Fibroblast of lung (primary cell): ENCODE data around the gene CTBP2.

Experiments
- EZH2 ChIP-seq: IDR thresholded peaks from 2 replicates; pipeline ENCODE4 v1.5.1; 2012; ENCODE audit warnings: low read length, control low read depth, mild to moderate bottlenecking; ENCODE audit errors: missing control alignments
- TF ChIP-seq, protein P1 (sequence below), 2 donors: IDR thresholded peaks in 1 of 2; conservative IDR thresholded peaks in 1 of 2; 1 replicate in 1 of 2; 2 replicates in 1 of 2; pipeline ENCODE4 v1.5.1; 2011 to 2012; ENCODE audit warnings: low read length in 2 of 2, control low read depth in 1 of 2, inconsistent platforms in 1 of 2, low read depth in 1 of 2, mild to moderate bottlenecking in 1 of 2

DNA sequence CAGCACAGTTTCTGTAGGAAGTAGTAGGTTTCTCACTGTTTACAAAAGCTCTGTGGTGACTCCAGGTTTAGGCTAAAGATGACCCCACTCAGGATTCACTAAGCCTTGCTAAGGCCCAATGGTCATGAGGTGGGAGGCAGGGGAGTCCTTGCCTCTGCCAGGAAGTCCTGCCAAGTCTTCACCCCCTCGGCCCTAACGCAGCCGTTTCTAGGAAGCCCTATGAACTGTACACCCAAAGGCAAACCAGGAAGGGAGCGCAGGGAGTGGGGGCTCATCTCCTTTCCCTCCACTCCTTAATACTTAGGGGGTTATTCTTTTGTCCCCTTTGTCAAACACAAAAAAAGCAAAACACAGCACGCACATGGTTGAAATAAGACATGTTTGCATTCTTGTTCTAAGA lies 64.6 kb downstream of the CTBP2 start:
- TF ChIP-seq, protein P1, sequence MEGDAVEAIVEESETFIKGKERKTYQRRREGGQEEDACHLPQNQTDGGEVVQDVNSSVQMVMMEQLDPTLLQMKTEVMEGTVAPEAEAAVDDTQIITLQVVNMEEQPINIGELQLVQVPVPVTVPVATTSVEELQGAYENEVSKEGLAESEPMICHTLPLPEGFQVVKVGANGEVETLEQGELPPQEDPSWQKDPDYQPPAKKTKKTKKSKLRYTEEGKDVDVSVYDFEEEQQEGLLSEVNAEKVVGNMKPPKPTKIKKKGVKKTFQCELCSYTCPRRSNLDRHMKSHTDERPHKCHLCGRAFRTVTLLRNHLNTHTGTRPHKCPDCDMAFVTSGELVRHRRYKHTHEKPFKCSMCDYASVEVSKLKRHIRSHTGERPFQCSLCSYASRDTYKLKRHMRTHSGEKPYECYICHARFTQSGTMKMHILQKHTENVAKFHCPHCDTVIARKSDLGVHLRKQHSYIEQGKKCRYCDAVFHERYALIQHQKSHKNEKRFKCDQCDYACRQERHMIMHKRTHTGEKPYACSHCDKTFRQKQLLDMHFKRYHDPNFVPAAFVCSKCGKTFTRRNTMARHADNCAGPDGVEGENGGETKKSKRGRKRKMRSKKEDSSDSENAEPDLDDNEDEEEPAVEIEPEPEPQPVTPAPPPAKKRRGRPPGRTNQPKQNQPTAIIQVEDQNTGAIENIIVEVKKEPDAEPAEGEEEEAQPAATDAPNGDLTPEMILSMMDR (conservative IDR thresholded peaks at IDR 0.05 in 1 of 2, IDR thresholded peaks at IDR 0.05 in 1 of 2; ENCODE audit: low read depth in 1 of 2, low read length in 2 of 2), result no peak
- no peak for TF ChIP-seq EZH2
